ENCODE data around the gene VARS1. TPM values are rescaled to one million over a fixed set of nuclear protein-coding genes. Genes with fewer than 3 reads are reported as not detected.
"Not testable (repeated sequence)": the region's sequence is repeated elsewhere in the genome, so short reads cannot be mapped to it uniquely, and the experiment has no call there.

The VARS1 gene
- 53.0 TPM for total RNA-seq (ENCODE audit: unreplicated experiment)
- long read RNA-seq, full-length matches to known transcripts: 13 of 20 reads
- long read RNA-seq, partial matches to known transcripts: 6 of 20 reads
- long read RNA-seq, other reads (novel, unspliced or antisense): 1 of 20 reads

DNA sequence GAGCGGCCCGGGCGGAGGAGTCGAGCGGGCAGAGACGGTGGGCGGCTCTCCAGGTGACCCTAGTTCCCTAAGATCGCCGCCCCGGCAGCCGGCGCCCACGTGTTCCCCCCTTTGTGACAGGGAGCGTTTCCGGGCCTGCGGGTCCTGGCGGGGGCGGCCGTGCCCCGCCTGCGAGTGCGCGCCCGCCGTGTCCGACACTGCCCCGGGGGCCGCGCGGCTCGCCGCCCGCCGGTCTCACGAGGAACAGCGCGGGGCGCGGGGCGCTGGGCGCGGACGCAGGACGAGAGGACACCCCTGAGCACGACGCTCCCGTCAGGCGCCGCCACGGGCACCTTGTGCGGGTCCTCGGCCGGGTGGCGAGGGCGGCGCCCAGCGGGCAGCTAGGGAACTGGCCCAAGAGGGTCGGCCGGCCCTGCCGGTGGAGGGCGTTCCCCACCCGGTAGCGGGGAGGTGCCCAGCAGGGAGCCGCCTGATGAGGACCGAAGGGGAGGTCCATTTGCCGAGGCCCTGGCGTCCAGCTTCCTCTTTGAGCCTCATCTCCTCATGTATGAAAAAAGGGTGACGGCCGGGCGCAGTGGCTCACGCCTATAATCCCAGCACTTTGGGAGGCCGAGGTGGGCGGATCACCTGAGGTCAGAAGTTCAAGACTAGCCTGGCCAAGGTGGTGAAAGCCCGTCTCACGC is at the start of gene VARS1:
TSS of gene VARS1 (minus strand) at position 137 of the 683 bp plus-strand sequence. CDS start 535 bp downstream, outside the sequence.
- peaks cover 9% of the 10 kb centered on the region for H3K36me3 Mint-ChIP-seq (ENCODE audit: low read depth, unreplicated experiment)
- H3K4me1 Mint-ChIP-seq (ENCODE audit: unreplicated experiment): peaks cover 16% of the 10 kb centered on the region
- H3K4me3 Mint-ChIP-seq (ENCODE audit: unreplicated experiment): peak within 1 kb of the TSS; percentile 98
- H3K27ac Mint-ChIP-seq (ENCODE audit: unreplicated experiment): peak within 1 kb of the TSS; percentile 97
- H3K9me3 Mint-ChIP-seq (ENCODE audit: unreplicated experiment): no peaks in the 10 kb centered on the region
- TF ChIP-seq, protein P1, sequence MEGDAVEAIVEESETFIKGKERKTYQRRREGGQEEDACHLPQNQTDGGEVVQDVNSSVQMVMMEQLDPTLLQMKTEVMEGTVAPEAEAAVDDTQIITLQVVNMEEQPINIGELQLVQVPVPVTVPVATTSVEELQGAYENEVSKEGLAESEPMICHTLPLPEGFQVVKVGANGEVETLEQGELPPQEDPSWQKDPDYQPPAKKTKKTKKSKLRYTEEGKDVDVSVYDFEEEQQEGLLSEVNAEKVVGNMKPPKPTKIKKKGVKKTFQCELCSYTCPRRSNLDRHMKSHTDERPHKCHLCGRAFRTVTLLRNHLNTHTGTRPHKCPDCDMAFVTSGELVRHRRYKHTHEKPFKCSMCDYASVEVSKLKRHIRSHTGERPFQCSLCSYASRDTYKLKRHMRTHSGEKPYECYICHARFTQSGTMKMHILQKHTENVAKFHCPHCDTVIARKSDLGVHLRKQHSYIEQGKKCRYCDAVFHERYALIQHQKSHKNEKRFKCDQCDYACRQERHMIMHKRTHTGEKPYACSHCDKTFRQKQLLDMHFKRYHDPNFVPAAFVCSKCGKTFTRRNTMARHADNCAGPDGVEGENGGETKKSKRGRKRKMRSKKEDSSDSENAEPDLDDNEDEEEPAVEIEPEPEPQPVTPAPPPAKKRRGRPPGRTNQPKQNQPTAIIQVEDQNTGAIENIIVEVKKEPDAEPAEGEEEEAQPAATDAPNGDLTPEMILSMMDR (IDR thresholded peaks at IDR 0.05; ENCODE audit: unreplicated experiment): peak; percentile 74
- DNase-seq (ENCODE audit: low spot score): peak; percentile 82
- peaks cover 8% of the 10 kb centered on the region for H3K27me3 Mint-ChIP-seq (ENCODE audit: unreplicated experiment)

DNA sequence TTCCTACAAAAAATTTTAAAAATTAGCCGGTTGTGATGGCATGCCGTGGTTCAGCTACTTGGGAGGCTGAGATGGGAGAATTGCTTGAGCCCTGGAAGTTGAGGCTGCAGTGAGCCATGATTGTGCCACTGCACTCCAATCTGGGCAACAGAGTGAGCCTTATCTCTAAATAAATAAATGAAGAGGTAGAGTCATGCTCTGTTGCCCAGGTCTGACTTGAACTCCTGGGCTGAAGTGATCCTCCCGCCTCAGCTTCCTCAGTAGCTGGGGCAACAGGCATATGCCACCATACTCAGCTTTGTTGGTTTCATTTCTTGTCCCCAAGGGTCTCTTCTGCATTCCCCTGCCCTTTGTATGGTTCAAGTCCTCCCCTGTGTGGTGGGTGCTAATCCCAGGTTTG is 49.0 kb upstream of the VARS1 start:
- Mint-ChIP-seq H3K4me3 (ENCODE audit: unreplicated experiment) (no peak overlapping the region), H3K9me3 (ENCODE audit: unreplicated experiment) (no peaks in the 10 kb centered on the region), H3K27me3 (ENCODE audit: unreplicated experiment) (no peaks in the 10 kb centered on the region), H3K4me1 (ENCODE audit: unreplicated experiment) (no peaks in the 10 kb centered on the region), H3K27ac (ENCODE audit: unreplicated experiment) (no peak overlapping the region), H3K36me3 (ENCODE audit: low read depth, unreplicated experiment) (peaks cover under 1% of the 10 kb centered on the region)
- TF ChIP-seq, protein P1 (IDR thresholded peaks at IDR 0.05; ENCODE audit: unreplicated experiment): no peak
- no peak for DNase-seq (ENCODE audit: low spot score)

DNA sequence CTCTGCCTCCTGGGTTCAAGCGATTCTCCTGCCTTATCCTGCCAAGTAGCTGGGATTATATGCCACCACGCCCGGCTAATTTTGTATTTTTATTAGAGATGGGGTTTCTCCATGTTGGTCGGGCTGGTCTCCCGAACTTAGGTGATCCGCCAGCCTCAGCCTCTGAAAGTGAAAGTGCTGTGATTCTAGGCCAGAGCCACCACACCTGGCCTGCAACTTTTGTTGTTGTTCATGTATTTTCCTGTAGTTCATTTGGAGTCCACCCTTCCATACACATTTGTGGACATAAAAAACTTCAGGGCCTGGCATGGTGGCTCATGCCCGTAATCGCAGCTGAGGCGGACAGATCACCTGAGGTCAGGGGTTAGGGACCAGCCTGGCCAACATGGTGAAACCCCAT is 46.5 kb upstream of the VARS1 start:
- Mint-ChIP-seq H3K4me1 (ENCODE audit: unreplicated experiment) (peaks cover 6% of the 10 kb centered on the region), H3K36me3 (ENCODE audit: low read depth, unreplicated experiment) (peaks cover 11% of the 10 kb centered on the region), H3K9me3 (ENCODE audit: unreplicated experiment) (no peaks in the 10 kb centered on the region), H3K27ac (ENCODE audit: unreplicated experiment) (no peak overlapping the region), H3K4me3 (ENCODE audit: unreplicated experiment) (no peak overlapping the region), H3K27me3 (ENCODE audit: unreplicated experiment) (no peaks in the 10 kb centered on the region)
- DNase-seq (ENCODE audit: low spot score): no peak
- TF ChIP-seq, protein P1 (IDR thresholded peaks at IDR 0.05; ENCODE audit: unreplicated experiment): no peak

DNA sequence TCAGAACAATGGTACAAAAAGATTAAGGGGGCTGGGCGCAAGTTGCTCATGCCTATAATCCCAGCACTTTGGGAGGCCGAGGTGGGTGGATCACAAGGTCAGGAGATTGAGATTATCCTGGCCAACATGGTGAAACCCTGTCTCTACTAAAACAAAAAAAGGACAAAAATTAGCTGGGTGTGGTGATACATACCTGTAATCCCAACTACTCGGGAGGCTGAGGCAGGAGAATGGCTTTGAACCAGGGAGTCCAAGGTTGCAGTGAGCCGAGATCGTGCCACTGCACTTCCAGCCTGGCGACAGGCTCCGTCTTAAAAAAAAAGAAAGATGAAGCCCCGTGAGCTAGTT is 44.2 kb upstream of the VARS1 start:
- H3K9me3 Mint-ChIP-seq (ENCODE audit: unreplicated experiment); H3K27me3 Mint-ChIP-seq (ENCODE audit: unreplicated experiment); H3K4me3 Mint-ChIP-seq (ENCODE audit: unreplicated experiment); DNase-seq (ENCODE audit: low spot score); H3K27ac Mint-ChIP-seq (ENCODE audit: unreplicated experiment): not testable (repeated sequence)
- peaks cover 18% of the 10 kb centered on the region for H3K4me1 Mint-ChIP-seq (ENCODE audit: unreplicated experiment)
- H3K36me3 Mint-ChIP-seq (ENCODE audit: low read depth, unreplicated experiment): peaks cover 14% of the 10 kb centered on the region

DNA sequence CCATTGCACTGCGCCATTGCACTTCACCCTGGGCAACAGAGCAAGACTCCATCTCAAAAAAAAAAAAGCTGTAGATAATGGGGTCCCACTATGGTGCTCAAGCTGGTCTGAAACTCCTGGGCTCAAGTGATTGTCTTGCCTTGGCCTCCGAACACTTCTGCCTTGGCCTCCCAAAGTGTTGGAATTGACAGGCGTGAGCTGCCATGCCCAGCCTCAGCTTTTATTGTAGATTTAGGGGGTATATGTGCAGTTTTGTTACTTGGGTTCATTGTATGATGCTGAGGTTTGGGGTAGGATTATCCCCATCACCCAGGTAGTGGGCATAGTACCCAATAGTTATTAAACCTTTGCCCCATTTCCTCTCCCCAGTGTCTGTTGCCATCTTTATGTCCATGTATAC is 43.4 kb upstream of the VARS1 start:
- H3K36me3 Mint-ChIP-seq (ENCODE audit: low read depth, unreplicated experiment): peaks cover 14% of the 10 kb centered on the region
- no peak overlapping the region for H3K27ac Mint-ChIP-seq (ENCODE audit: unreplicated experiment)
- no peaks in the 10 kb centered on the region for H3K9me3 Mint-ChIP-seq (ENCODE audit: unreplicated experiment)
- TF ChIP-seq, protein P1 (IDR thresholded peaks at IDR 0.05; ENCODE audit: unreplicated experiment): no peak
- peak overlapping the region; percentile 67 for H3K4me3 Mint-ChIP-seq (ENCODE audit: unreplicated experiment)
- H3K4me1 Mint-ChIP-seq (ENCODE audit: unreplicated experiment): peaks cover 20% of the 10 kb centered on the region
- DNase-seq (ENCODE audit: low spot score): no peak
- H3K27me3 Mint-ChIP-seq (ENCODE audit: unreplicated experiment): no peaks in the 10 kb centered on the region

DNA sequence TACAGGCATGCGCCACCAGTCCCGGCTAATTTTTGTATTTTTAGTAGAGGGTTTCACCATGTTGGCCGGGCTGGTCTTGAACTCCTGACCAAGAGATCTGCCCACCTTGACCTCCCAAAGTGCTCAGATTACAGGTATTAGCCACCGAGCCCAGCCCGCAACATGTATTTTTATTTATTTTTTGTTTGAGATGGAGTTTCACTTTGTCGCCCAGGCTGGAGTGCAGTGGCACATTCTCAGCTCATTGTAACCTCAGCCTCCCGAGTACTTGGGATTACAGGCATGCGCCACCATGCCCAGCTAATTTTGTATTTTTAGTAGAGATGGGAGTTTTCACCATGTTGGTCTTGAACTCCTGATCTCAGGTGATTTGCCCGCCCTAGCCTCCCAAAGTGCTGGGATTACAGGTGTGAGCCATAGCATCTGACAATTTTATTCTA is 42.6 kb upstream of the VARS1 start:
- not testable (repeated sequence) for H3K9me3 Mint-ChIP-seq (ENCODE audit: unreplicated experiment); DNase-seq (ENCODE audit: low spot score); H3K4me3 Mint-ChIP-seq (ENCODE audit: unreplicated experiment); H3K27me3 Mint-ChIP-seq (ENCODE audit: unreplicated experiment); H3K27ac Mint-ChIP-seq (ENCODE audit: unreplicated experiment)
- Mint-ChIP-seq H3K4me1 (ENCODE audit: unreplicated experiment) (peaks cover 20% of the 10 kb centered on the region), H3K36me3 (ENCODE audit: low read depth, unreplicated experiment) (peaks cover 14% of the 10 kb centered on the region)
